B cell (primary cell): ENCODE measurements around the gene NMD3. TPM values are rescaled to one million over a fixed set of nuclear protein-coding genes. Genes with fewer than 3 reads are reported as not detected.

ENCODE experiments used
- ATAC-seq: fragments of 200-7000 bp; cut with Tn5 transposase; one replicate; pipeline ENCODE4 v1.10.0; 2021; ENCODE audit warnings: low read depth, mild to moderate bottlenecking, moderate number of reproducible peaks, moderate library complexity
- CTCF ChIA-PET: fragments of 350-600 bp; sonication (Branson Sonifier 250); formaldehyde crosslinking; loops from one replicate; lab custom pipeline; 2021; ENCODE audit warnings: antibody characterized with exemption, inconsistent platforms; lab: Charles Lee
- POLR2A ChIA-PET: fragments of 350-600 bp; sonication (Branson Sonifier 250); formaldehyde crosslinking; loops from one replicate; lab custom pipeline; 2021; ENCODE audit warnings: antibody characterized with exemption; lab: Charles Lee
- DNase-seq: peaks from one replicate; pipeline ENCODE4 v3.0.0; 2013
- H2AFZ ChIP-seq: 2 replicates; pipeline ENCODE4 v1.6.1; 2012; ENCODE audit warnings: mild to moderate bottlenecking, low read depth, low read length; ENCODE audit not compliant: insufficient read depth, poor library complexity, severe bottlenecking
- H3K27ac ChIP-seq, 2 donors: 1 replicate in 1 of 2; 2 replicates in 1 of 2; pipeline ENCODE4 v1.5.1; 2012 to 2013; ENCODE audit warnings: low read length in 2 of 2, mild to moderate bottlenecking in 2 of 2, moderate library complexity in 1 of 2
- H3K27me3 ChIP-seq, 4 experiments: fragments of 200-600 bp in 1 of 4; sonication (generic) in 1 of 4; replicated peaks in 1 of 4; 1 replicate in 2 of 4; 2 replicates in 2 of 4; pipeline versions ENCODE4 v1.6.1 to v1.7.0; 2013 to 2016; ENCODE audit warnings: low read length in 3 of 4, mild to moderate bottlenecking in 2 of 4, mixed read lengths in 1 of 4, moderate library complexity in 1 of 4; ENCODE audit not compliant: insufficient read depth in 4 of 4, control insufficient read depth in 3 of 4; ENCODE audit errors: control extremely low read depth in 1 of 4
- H3K36me3 ChIP-seq, 2 experiments: replicated peaks in 1 of 2; 1 replicate in 1 of 2; 2 replicates in 1 of 2; pipeline versions ENCODE4 v1.6.1 to v1.7.1; 2013; ENCODE audit warnings: low read length in 1 of 2; ENCODE audit not compliant: insufficient read depth in 2 of 2, control insufficient read depth in 1 of 2; ENCODE audit errors: control extremely low read depth in 1 of 2, extremely low read depth in 1 of 2
- H3K4me1 ChIP-seq, 2 donors: fragments of 200-600 bp in 1 of 2; sonication (generic) in 1 of 2; 1 replicate in 1 of 2; 2 replicates in 1 of 2; pipeline versions ENCODE4 v1.5.1 to v1.6.1; 2013 to 2017; ENCODE audit warnings: low read length in 2 of 2; ENCODE audit not compliant: control insufficient read depth in 2 of 2, insufficient read depth in 2 of 2
- H3K4me2 ChIP-seq: replicated peaks from 2 replicates; pipeline ENCODE3; 2012; ENCODE audit warnings: mild to moderate bottlenecking, low read depth, low read length; ENCODE audit not compliant: poor library complexity, severe bottlenecking
- H3K4me3 ChIP-seq, 5 experiments: fragments of 200-600 bp in 1 of 5; sonication (generic) in 1 of 5; 1 replicate in 3 of 5; 2 replicates in 2 of 5; pipeline versions ENCODE4 v1.5.1 to v1.7.0; 2011 to 2016; ENCODE audit warnings: low read length in 4 of 5, mild to moderate bottlenecking in 4 of 5, low read depth in 2 of 5, control low read depth in 1 of 5, moderate library complexity in 1 of 5; ENCODE audit not compliant: insufficient read depth in 1 of 5; ENCODE audit errors: control extremely low read depth in 1 of 5, extremely low read depth in 1 of 5
- H3K79me2 ChIP-seq: fragments of 200-600 bp; sonication (generic); one replicate; pipeline ENCODE4 v1.6.0; 2016; ENCODE audit warnings: low read length; ENCODE audit not compliant: control insufficient read depth, insufficient read depth
- H3K9ac ChIP-seq: fragments of 200-600 bp; sonication (generic); 2 replicates; pipeline ENCODE4 v1.6.1; 2017; ENCODE audit warnings: mild to moderate bottlenecking, low read length, moderate library complexity
- H3K9me3 ChIP-seq, 3 donors: one replicate each; pipeline versions ENCODE4 v1.6.1 to v1.7.1; 2013; ENCODE audit warnings: low read length in 2 of 3; ENCODE audit not compliant: control insufficient read depth in 2 of 3, insufficient read depth in 1 of 3; ENCODE audit errors: control extremely low read depth in 1 of 3
- H4K20me1 ChIP-seq: 2 replicates; pipeline ENCODE4 v1.6.0; 2012; ENCODE audit warnings: mild to moderate bottlenecking, low read length; ENCODE audit not compliant: insufficient read depth, control insufficient read depth, poor library complexity, severe bottlenecking
- H3K27ac Mint-ChIP-seq: one replicate; pipeline ENCODE4 v1.8.0; 2021; ENCODE audit warnings: mixed read lengths
- H3K27me3 Mint-ChIP-seq: one replicate; pipeline ENCODE4 v1.8.0; 2021; ENCODE audit warnings: mixed read lengths
- H3K4me1 Mint-ChIP-seq: one replicate; pipeline ENCODE4 v1.8.0; 2021; ENCODE audit warnings: mixed read lengths
- H3K4me3 Mint-ChIP-seq: one replicate; pipeline ENCODE4 v1.8.0; 2021; ENCODE audit warnings: mixed read lengths
- H3K9me3 Mint-ChIP-seq: one replicate; pipeline ENCODE4 v1.8.0; 2022; ENCODE audit warnings: mixed read lengths; ENCODE audit not compliant: insufficient read depth
- CTCF ChIP-seq: fragments of 200-600 bp; IDR thresholded peaks from one replicate; pipeline ENCODE4 v1.8.0; 2022; ENCODE audit warnings: antibody characterized with exemption, mild to moderate bottlenecking
- EZH2 ChIP-seq: IDR thresholded peaks from 2 replicates; pipeline ENCODE4 v1.6.1; 2012; ENCODE audit warnings: borderline replicate concordance, low read depth, mild to moderate bottlenecking, moderate library complexity, low read length; ENCODE audit not compliant: insufficient read depth, poor library complexity, severe bottlenecking
- WGBS: methylation state at CpG from one replicate; pipeline ENCODE4 v1.1.5; 2013; ENCODE audit warnings: missing lambda C conversion rate; ENCODE audit not compliant: insufficient coverage; 5-methylcytosine and 5-hydroxymethylcytosine counted together
- intact Hi-C: fragments of 100-400 bp; cut with micrococcal nuclease; formaldehyde crosslinking; loops from one replicate; pipeline ENCODE4 v1.10.0; 2022
- polyA plus RNA-seq: library from polyadenylated mRNA; depleted of rRNA; stranded (reverse); fragments of >200 nt; gene quantifications from 2 replicates; pipeline ENCODE4 v1.2.3, GENCODE V29; 2012
- small RNA-seq: library from RNA; depleted of rRNA; stranded (forward); fragments of <200 nt; gene quantifications from one replicate; pipeline ENCODE3, GENCODE V24; 2012; ENCODE audit warnings: low replicate concordance, low read depth; ENCODE audit not compliant: insufficient read length
- total RNA-seq, 2 donors: library from RNA; stranded (reverse); fragments of 120-200 nt in 1 of 2; gene quantifications; 1 replicate in 1 of 2; 2 replicates in 1 of 2; pipeline versions ENCODE4 v1.2.3 to v1.2.4, GENCODE V29; 2013 to 2022

The NMD3 gene
- total and polyA plus RNA-seq, 2 donors (not counting 1 experiment from before 2014, with no cell fraction given) = 14.5 to 38.0 TPM

GRCh38 chr3:161295325-161295724, 74.2 kb downstream of the NMD3 start:
- H3K4me1 ChIP-seq = no peaks in the 10 kb centered on the region
- POLR2A ChIA-PET = no interaction called here
- H3K9me3 ChIP-seq = peaks cover 0 to 19% (median 8%) of the 10 kb centered on the region in 3 donors
- H3K36me3 ChIP-seq = no peaks in the 10 kb centered on the region
- no peak overlapping the region for H3K4me2 ChIP-seq
- TF ChIP-seq EZH2 = no peak
- TF ChIP-seq CTCF = no peak
- Mint-ChIP-seq H3K27me3 (no peaks in the 10 kb centered on the region), H3K4me3 (no peak overlapping the region), H3K27ac (no peak overlapping the region), H3K4me1 (no peaks in the 10 kb centered on the region), H3K9me3 (peaks cover 12% of the 10 kb centered on the region)
- no peak overlapping the region for H3K27ac ChIP-seq
- no peak for ATAC-seq
- no peak overlapping the region for H3K4me3 ChIP-seq
- CTCF ChIA-PET = interaction anchor here (0.9 kb wide), 1 partner anchor 9 kb away, joined by 3 read pairs; no protein-coding TSS in a partner anchor
- intact Hi-C loops = no loop called here
- no peaks in the 10 kb centered on the region for H3K27me3 ChIP-seq
- H3K79me2 ChIP-seq = no peaks in the 10 kb centered on the region
- no peaks in the 10 kb centered on the region for H4K20me1 ChIP-seq
- no peak for DNase-seq
- H2AFZ ChIP-seq = no peak overlapping the region
- H3K9ac ChIP-seq = no peak overlapping the region

GRCh38 chr3:161296814-161297213, 75.7 kb downstream of the NMD3 start:
- Histone ChIP-seq H3K27ac (no peak overlapping the region), H3K27me3 (no peaks in the 10 kb centered on the region), H3K4me3 (no peak overlapping the region), H3K79me2 (no peaks in the 10 kb centered on the region), H3K4me1 (no peaks in the 10 kb centered on the region), H3K9ac (no peak overlapping the region), H2AFZ (no peak overlapping the region), H3K36me3 (no peaks in the 10 kb centered on the region), H4K20me1 (no peaks in the 10 kb centered on the region), H3K9me3 (peaks cover 0 to 19% (median 8%) of the 10 kb centered on the region in 3 donors), H3K4me2 (no peak overlapping the region)
- H3K27me3 Mint-ChIP-seq = no peaks in the 10 kb centered on the region
- ATAC-seq = no peak
- no peak for TF ChIP-seq EZH2
- no peak for TF ChIP-seq CTCF
- no peaks in the 10 kb centered on the region for H3K4me1 Mint-ChIP-seq
- H3K9me3 Mint-ChIP-seq = peaks cover 12% of the 10 kb centered on the region
- ChIA-PET POLR2A (no interaction called here), CTCF (no interaction called here)
- H3K4me3 Mint-ChIP-seq = no peak overlapping the region
- no peak for DNase-seq
- H3K27ac Mint-ChIP-seq = no peak overlapping the region
- intact Hi-C loops = no loop called here
- WGBS = 100% methylated on average over 1 of the region's 3 CpGs

Small RNAs within 50 kb of the gene (small RNA-seq; reads per million reads assigned to genes)
- gene AC108738.1 = not detected

Other genes starting within 250 kb of the NMD3 start
- 6.4 and 9.8 TPM in 2 replicates for gene B3GALNT1, start 116.0 kb upstream of the NMD3 start, total RNA-seq
- gene B3GALNT1, start 116.0 kb upstream of the NMD3 start, polyA plus RNA-seq = 0.28 TPM in 1 of 2 replicates, not detected in the other
- gene SPTSSB, start 150.2 kb downstream of the NMD3 start, total RNA-seq = not detected in 2 replicates
- gene SPTSSB, start 150.2 kb downstream of the NMD3 start, polyA plus RNA-seq = not detected in 2 replicates